Fibroblast of the conjunctiva (primary cell): ENCODE measurements around the gene FAM181A.
A peak's percentile ranks its signal among the peaks of the same experiment; 100 is the strongest.

ENCODE experiments used
- DNase-seq: peaks from one replicate; pipeline ENCODE4 v3.0.0-alpha.2; 2010; ENCODE audit warnings: low read depth

FAM181A gene

GRCh38 chr14:93926873-93927799, at the start of gene FAM181A:
TSS of gene FAM181A (plus strand) at chr14:93927344. CDS start at chr14:93928286, 942 bp downstream.
- DNase-seq = no peak

GRCh38 chr14:93878212-93878611, 48.9 kb upstream of the FAM181A start:
- DNase-seq = no peak

- no peak for DNase-seq
Measured at GRCh38 chr14:93878871-93879270, 48.3 kb upstream of the FAM181A start.

- no peak for DNase-seq
Measured at GRCh38 chr14:93879362-93879983, 47.7 kb upstream of the FAM181A start.

GRCh38 chr14:93880021-93880820, 46.9 kb upstream of the FAM181A start:
- DNase-seq = peak; percentile 53

- no peak for DNase-seq
Measured at GRCh38 chr14:93884950-93885349, 42.2 kb upstream of the FAM181A start.

GRCh38 chr14:93888995-93889394, 38.1 kb upstream of the FAM181A start:
- DNase-seq = no peak

GRCh38 chr14:93889739-93890483, 37.2 kb upstream of the FAM181A start:
- no peak for DNase-seq

GRCh38 chr14:93891756-93892504, 35.2 kb upstream of the FAM181A start:
- DNase-seq = no peak

GRCh38 chr14:93892505-93892839, 34.7 kb upstream of the FAM181A start:
- no peak for DNase-seq

GRCh38 chr14:93892923-93893558, 34.1 kb upstream of the FAM181A start:
- DNase-seq = peak; percentile 17

- no peak for DNase-seq
Measured at GRCh38 chr14:93893661-93894261, 33.4 kb upstream of the FAM181A start.

- DNase-seq = no peak
Measured at GRCh38 chr14:93895023-93895604, 32.0 kb upstream of the FAM181A start.

GRCh38 chr14:93897476-93897845, 29.7 kb upstream of the FAM181A start:
- no peak for DNase-seq

GRCh38 chr14:93898081-93898611, 29.0 kb upstream of the FAM181A start:
- no peak for DNase-seq

GRCh38 chr14:93898731-93899130, 28.4 kb upstream of the FAM181A start:
- no peak for DNase-seq

- DNase-seq = no peak
Measured at GRCh38 chr14:93901813-93902212, 25.3 kb upstream of the FAM181A start.

GRCh38 chr14:93902619-93903307, 24.4 kb upstream of the FAM181A start:
- DNase-seq = no peak
